Keratinocyte (primary cell): Measurements from ENCODE around the gene RETREG2. TPM values are rescaled to one million over a fixed set of nuclear protein-coding genes. Genes with fewer than 3 reads are reported as not detected.

ENCODE experiments used
- DNase-seq: peaks from one replicate; pipeline ENCODE4 v3.0.0-alpha.2; 2011; ENCODE audit warnings: low read depth, missing footprints, low spot score
- FAIRE-seq: peaks from 2 replicates; lab custom pipeline; 2011; peaks lifted over from hg19 to GRCh38; lab: Jason Lieb, UNC
- H2AFZ ChIP-seq: 2 replicates; pipeline ENCODE4 v1.6.0; 2012; ENCODE audit warnings: low read length, control low read depth, inconsistent platforms; ENCODE audit not compliant: control insufficient read depth
- H3K27ac ChIP-seq: 2 replicates; pipeline ENCODE4 v1.5.1; 2011; ENCODE audit warnings: low read length; ENCODE audit not compliant: control insufficient read depth, insufficient read depth
- H3K27me3 ChIP-seq: 3 replicates; pipeline ENCODE4 v1.6.0; 2011; ENCODE audit warnings: low read length; ENCODE audit not compliant: control insufficient read depth, insufficient read depth; ENCODE audit errors: extremely low read depth
- H3K36me3 ChIP-seq, 2 experiments: 2 replicates in 1 of 2; 3 replicates in 1 of 2; pipeline ENCODE4 v1.5.1; 2011; ENCODE audit warnings: low read length in 2 of 2, mild to moderate bottlenecking in 1 of 2; ENCODE audit not compliant: control insufficient read depth in 2 of 2, insufficient read depth in 2 of 2; ENCODE audit errors: extremely low read depth in 1 of 2
- H3K4me1 ChIP-seq: 3 replicates; pipeline ENCODE4 v1.5.1; 2011; ENCODE audit warnings: low read length; ENCODE audit not compliant: control insufficient read depth, insufficient read depth; ENCODE audit errors: extremely low read depth
- H3K4me2 ChIP-seq: 3 replicates; pipeline ENCODE4 v1.6.0; 2011; ENCODE audit warnings: low read depth, low read length; ENCODE audit not compliant: control insufficient read depth, insufficient read depth; ENCODE audit errors: extremely low read depth
- H3K4me3 ChIP-seq, 3 experiments: fragments of 200-600 bp in 1 of 3; sonication (generic) in 1 of 3; 2 replicates in 2 of 3; 3 replicates in 1 of 3; pipeline ENCODE4 v1.5.1; 2011 to 2016; ENCODE audit warnings: low read length in 3 of 3, mild to moderate bottlenecking in 3 of 3, control low read depth in 2 of 3, inconsistent platforms in 1 of 3, low read depth in 1 of 3, mixed read lengths in 1 of 3, mixed run types in 1 of 3, moderate library complexity in 1 of 3; ENCODE audit not compliant: control insufficient read depth in 2 of 3, insufficient read depth in 2 of 3; ENCODE audit errors: extremely low read depth in 1 of 3
- H3K79me2 ChIP-seq: 2 replicates; pipeline ENCODE4 v1.6.0; 2012; ENCODE audit warnings: low read length; ENCODE audit not compliant: control insufficient read depth, insufficient read depth
- H3K9ac ChIP-seq: 3 replicates; pipeline ENCODE4 v1.6.0; 2011; ENCODE audit warnings: low read length; ENCODE audit not compliant: control insufficient read depth, insufficient read depth; ENCODE audit errors: extremely low read depth
- H3K9me1 ChIP-seq: 3 replicates; pipeline ENCODE4 v1.6.0; 2011; ENCODE audit warnings: low read length; ENCODE audit not compliant: control insufficient read depth, insufficient read depth; ENCODE audit errors: extremely low read depth
- H3K9me3 ChIP-seq: 2 replicates; pipeline ENCODE4 v1.5.1; 2012; ENCODE audit warnings: low read depth, low read length; ENCODE audit not compliant: control insufficient read depth
- H4K20me1 ChIP-seq: 3 replicates; pipeline ENCODE4 v1.6.0; 2011; ENCODE audit warnings: low read length; ENCODE audit not compliant: control insufficient read depth, insufficient read depth; ENCODE audit errors: extremely low read depth
- EZH2 ChIP-seq: IDR thresholded peaks from one replicate; pipeline ENCODE4 v1.6.1; 2012; ENCODE audit warnings: inconsistent platforms, mild to moderate bottlenecking, low read length, moderate library complexity
- dilution Hi-C: fragments of 300-500 bp; cut with MboI; formaldehyde crosslinking; loops from one replicate; pipeline ENCODE4 v1.7.0; 2020; ENCODE audit warnings: low sequenced_read_pairs; ENCODE audit not compliant: extremely low pct_ligation_motif_present
- polyA plus RNA-seq, 5 experiments: library from polyadenylated mRNA; depleted of rRNA in 3 of 5; stranded (reverse) in 3 of 5; stranded (forward) in 1 of 5; unstranded in 1 of 5; fragments of >200 nt; gene quantifications; 1 replicate in 1 of 5; 2 replicates in 3 of 5; 3 replicates in 1 of 5; pipeline versions ENCODE4 v1.2.1 to v1.2.3, GENCODE V29; 2011 to 2012; ENCODE audit warnings: missing spikeins in 2 of 5, low read depth in 1 of 5, low replicate concordance in 1 of 5
- TF ChIP-seq, protein P1 (sequence below), 3 experiments: IDR thresholded peaks in 1 of 3; conservative IDR thresholded peaks in 1 of 3; optimal IDR thresholded peaks in 1 of 3; 2 replicates in 2 of 3; 3 replicates in 1 of 3; pipeline versions ENCODE3 to v1.5.1; 2011; ENCODE audit warnings: low read length in 3 of 3, mild to moderate bottlenecking in 3 of 3, moderate library complexity in 2 of 3, control low read depth in 1 of 3, inconsistent platforms in 1 of 3; ENCODE audit not compliant: insufficient read depth in 2 of 3; ENCODE audit errors: extremely low read depth in 1 of 3

The RETREG2 gene
- polyA plus RNA-seq, 1 donor (not counting 4 experiments of a cell fraction or from before 2014, with no cell fraction given), result 45.8 TPM

DNA sequence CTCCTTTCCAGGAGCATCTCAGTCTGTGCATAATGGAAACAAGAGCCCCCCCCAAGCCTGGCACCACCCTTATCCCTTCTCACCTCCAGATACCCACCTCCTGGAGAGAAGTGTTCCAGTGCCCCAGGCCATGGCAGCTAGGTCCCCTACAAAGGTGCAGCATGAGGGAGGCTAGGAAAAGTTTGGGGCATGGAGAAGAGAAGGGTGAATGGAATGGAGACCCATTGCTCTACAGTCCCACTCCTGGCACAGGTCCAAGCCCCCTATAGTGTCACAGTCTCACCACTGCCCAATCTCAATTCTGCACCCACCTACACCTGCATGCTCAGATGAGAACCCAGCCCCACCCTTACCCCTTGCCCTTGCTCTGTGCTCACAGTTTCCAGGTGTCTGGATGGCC, 9.1 kb upstream of the RETREG2 start:
- TF ChIP-seq EZH2, result no peak
- TF ChIP-seq, protein P1, sequence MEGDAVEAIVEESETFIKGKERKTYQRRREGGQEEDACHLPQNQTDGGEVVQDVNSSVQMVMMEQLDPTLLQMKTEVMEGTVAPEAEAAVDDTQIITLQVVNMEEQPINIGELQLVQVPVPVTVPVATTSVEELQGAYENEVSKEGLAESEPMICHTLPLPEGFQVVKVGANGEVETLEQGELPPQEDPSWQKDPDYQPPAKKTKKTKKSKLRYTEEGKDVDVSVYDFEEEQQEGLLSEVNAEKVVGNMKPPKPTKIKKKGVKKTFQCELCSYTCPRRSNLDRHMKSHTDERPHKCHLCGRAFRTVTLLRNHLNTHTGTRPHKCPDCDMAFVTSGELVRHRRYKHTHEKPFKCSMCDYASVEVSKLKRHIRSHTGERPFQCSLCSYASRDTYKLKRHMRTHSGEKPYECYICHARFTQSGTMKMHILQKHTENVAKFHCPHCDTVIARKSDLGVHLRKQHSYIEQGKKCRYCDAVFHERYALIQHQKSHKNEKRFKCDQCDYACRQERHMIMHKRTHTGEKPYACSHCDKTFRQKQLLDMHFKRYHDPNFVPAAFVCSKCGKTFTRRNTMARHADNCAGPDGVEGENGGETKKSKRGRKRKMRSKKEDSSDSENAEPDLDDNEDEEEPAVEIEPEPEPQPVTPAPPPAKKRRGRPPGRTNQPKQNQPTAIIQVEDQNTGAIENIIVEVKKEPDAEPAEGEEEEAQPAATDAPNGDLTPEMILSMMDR (optimal IDR thresholded peaks at IDR 0.05 in 1 of 3, IDR thresholded peaks at IDR 0.05 in 1 of 3, conservative IDR thresholded peaks at IDR 0.05 in 1 of 3; ENCODE audit: extremely low read depth in 1 of 3, insufficient read depth in 2 of 3, low read length in 3 of 3), result no peak
- H3K79me2 ChIP-seq, result no peaks in the 10 kb centered on the region
- no peaks in the 10 kb centered on the region for H3K9me1 ChIP-seq
- dilution Hi-C loops, result no loop called here
- no peak overlapping the region for H3K4me2 ChIP-seq
- no peak overlapping the region for H3K27ac ChIP-seq
- no peaks in the 10 kb centered on the region for H4K20me1 ChIP-seq
- no peak for DNase-seq
- FAIRE-seq, result no peak
- H3K27me3 ChIP-seq, result no peaks in the 10 kb centered on the region
- H3K4me3 ChIP-seq, result no peak overlapping the region
- no peaks in the 10 kb centered on the region for H3K9me3 ChIP-seq
- H3K4me1 ChIP-seq, result no peaks in the 10 kb centered on the region
- no peak overlapping the region for H3K9ac ChIP-seq
- no peak overlapping the region for H2AFZ ChIP-seq
- peaks cover 6 to 14% of the 10 kb centered on the region in 2 experiments for H3K36me3 ChIP-seq

GRCh38 chr2:219169930-219170654, 8.0 kb upstream of the RETREG2 start, which contains the start of gene SLC23A3:
SLC23A3 (minus strand) TSS chr2:219170029; CDS start chr2:219169984, 45 bp downstream.
- Histone ChIP-seq H3K9ac (no peak within 1 kb of the TSS), H3K4me2 (no peak within 1 kb of the TSS), H3K27me3 (no peaks in the 10 kb centered on the region), H3K79me2 (peaks cover 2% of the 10 kb centered on the region), H3K27ac (no peak within 1 kb of the TSS), H3K9me3 (no peaks in the 10 kb centered on the region), H2AFZ (no peak within 1 kb of the TSS), H3K9me1 (no peaks in the 10 kb centered on the region), H3K4me1 (no peaks in the 10 kb centered on the region), H3K36me3 (peaks cover 15 to 21% of the 10 kb centered on the region in 2 experiments), H4K20me1 (no peaks in the 10 kb centered on the region), H3K4me3 (no peak within 1 kb of the TSS)
- dilution Hi-C loops, result no loop called here
- FAIRE-seq, result no peak
- DNase-seq, result no peak
- TF ChIP-seq, protein P1 (optimal IDR thresholded peaks at IDR 0.05 in 1 of 3, IDR thresholded peaks at IDR 0.05 in 1 of 3, conservative IDR thresholded peaks at IDR 0.05 in 1 of 3; ENCODE audit: extremely low read depth in 1 of 3, insufficient read depth in 2 of 3, low read length in 3 of 3), result no peak
- no peak for TF ChIP-seq EZH2
